Measurements from ENCODE around the gene ALKBH8. TPM values are rescaled to one million over a fixed set of nuclear protein-coding genes. Genes with fewer than 3 reads are reported as not detected.

The ALKBH8 gene
- total and polyA plus RNA-seq, 2 of the 8 experiments (the other 6 are each of a cell fraction or from before 2014, with no cell fraction given) = 3.6 to 11.9 TPM

GRCh38 chr11:107562647-107563208 lies 2.8 kb downstream of the ALKBH8 start (continued):
- TF ChIP-seq MAFK (IDR thresholded peaks at IDR 0.05; ENCODE audit: low read depth, low read length) = no peak
- no peak for TF ChIP-seq SUZ12 (IDR thresholded peaks at IDR 0.05; ENCODE audit: low read length)
- no peak for TF ChIP-seq SAP30 (IDR thresholded peaks at IDR 0.05; ENCODE audit: insufficient read depth, insufficient replicate concordance, low read length)
- no peak for TF ChIP-seq ATF3 (IDR thresholded peaks at IDR 0.05; ENCODE audit: insufficient read depth, low read depth, low read length)
